AG09319 (cell line): ENCODE measurements around the gene ELMO1.

ENCODE experiments used
- DNase-seq: peaks from one replicate; pipeline ENCODE4 v3.0.0-alpha.2; 2010; ENCODE audit warnings: low read depth; ENCODE audit errors: extremely low read depth
- TF ChIP-seq, protein P1 (sequence below): IDR thresholded peaks from 2 replicates; pipeline ENCODE4 v1.5.1; 2011; ENCODE audit warnings: low read depth, mild to moderate bottlenecking, inconsistent platforms, low read length, moderate library complexity

Gene ELMO1

DNA sequence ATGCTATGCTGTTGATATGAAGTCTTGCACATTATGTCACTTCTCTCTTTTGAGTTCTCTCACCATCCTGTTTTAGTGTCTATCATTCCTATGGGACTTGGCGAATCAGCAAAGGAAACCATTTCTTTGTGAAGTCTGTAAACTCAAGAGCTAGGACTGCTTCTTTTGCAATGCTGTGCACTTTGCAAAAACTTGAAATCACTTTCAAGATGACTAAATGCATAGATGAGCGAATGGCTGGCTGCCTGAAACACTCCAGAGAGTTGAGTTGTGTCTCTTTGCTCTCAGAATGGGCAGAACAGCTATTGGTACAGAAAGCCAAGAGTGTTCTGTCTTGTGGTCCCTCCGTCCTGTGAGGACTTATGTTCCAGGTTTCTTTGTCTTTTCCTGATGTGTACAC lies 18.3 kb upstream of the ELMO1 start:
- DNase-seq: no peak
- TF ChIP-seq, protein P1, sequence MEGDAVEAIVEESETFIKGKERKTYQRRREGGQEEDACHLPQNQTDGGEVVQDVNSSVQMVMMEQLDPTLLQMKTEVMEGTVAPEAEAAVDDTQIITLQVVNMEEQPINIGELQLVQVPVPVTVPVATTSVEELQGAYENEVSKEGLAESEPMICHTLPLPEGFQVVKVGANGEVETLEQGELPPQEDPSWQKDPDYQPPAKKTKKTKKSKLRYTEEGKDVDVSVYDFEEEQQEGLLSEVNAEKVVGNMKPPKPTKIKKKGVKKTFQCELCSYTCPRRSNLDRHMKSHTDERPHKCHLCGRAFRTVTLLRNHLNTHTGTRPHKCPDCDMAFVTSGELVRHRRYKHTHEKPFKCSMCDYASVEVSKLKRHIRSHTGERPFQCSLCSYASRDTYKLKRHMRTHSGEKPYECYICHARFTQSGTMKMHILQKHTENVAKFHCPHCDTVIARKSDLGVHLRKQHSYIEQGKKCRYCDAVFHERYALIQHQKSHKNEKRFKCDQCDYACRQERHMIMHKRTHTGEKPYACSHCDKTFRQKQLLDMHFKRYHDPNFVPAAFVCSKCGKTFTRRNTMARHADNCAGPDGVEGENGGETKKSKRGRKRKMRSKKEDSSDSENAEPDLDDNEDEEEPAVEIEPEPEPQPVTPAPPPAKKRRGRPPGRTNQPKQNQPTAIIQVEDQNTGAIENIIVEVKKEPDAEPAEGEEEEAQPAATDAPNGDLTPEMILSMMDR: no peak

DNA sequence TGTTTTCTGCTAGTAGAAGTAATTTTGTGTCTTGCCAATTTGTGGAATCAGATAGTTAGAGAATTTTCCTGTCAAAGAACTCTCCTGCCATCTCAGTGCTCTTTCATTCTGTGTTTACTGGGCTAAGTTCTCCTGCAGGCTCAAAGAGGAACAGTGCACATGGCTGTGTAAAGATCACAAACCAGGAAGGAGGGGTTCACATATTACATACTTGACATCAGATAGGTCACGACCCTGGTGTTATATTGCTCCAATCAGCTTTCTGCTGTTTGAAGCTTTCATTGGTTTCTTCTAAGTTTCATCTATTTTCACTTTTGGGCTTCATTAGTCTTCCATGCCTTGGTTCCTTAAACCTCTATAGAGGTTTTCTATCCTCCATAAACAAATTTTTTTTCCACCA lies 13.5 kb upstream of the ELMO1 start:
- no peak for DNase-seq
- TF ChIP-seq, protein P1: no peak

DNA sequence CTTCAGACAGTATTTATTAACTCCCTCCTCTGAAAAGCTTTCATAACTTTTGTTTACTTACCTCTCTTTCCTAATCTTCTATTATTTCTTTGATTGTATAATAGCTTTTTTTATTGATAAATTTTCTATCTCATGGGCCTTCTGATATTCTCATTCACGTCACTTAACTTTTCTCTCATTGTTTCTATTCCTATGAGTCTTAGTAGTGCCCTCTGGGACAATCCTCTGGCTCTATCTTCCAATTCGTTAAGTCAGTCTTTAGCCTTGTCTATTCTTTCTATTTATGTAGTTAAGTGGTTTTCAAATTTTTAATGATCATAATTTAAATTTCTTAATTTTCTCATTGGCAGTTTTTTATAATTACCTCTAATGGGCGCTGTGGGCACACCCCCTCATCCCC lies 6.4 kb upstream of the ELMO1 start:
- no peak for DNase-seq
- TF ChIP-seq, protein P1: no peak

DNA sequence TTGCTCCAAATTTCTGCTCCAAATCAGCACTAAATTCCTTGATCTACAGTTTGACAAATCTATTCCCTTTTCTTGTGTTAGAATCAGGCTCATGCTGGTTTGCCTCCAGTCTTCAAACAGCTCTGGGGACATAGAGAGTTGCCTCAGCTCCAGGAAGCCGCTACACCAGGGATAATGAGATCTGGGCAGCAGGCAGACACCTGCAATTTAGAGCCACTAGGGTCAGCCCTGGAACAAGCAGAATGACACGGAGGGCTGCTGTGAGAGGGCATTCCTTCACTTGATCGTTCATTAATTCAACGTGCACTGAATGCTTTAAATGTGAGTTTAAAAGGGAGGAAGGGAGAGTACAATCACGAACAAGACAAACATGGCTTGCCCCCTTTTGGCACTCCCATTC lies 3.7 kb upstream of the ELMO1 start:
- DNase-seq: no peak
- TF ChIP-seq, protein P1: no peak

DNA sequence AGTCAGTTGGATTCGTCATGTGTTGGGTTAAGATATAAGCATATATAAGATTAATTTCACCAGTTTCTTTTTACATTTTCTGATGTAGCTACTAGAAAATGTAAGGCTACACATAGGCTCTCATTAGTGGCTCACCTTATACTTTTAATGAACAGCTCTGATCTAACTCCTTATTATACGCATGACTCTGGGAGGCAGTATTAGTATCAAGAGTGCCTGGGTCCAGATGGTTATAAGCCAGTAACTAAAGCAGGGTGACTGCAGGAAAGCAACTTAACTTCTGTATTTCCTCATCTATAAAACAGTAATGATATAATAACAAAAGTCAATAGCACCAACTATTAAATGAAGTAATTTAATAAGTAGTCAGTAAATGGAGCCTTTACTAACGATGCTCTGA lies 1.4 kb upstream of the ELMO1 start:
- TF ChIP-seq, protein P1: no peak
- DNase-seq: no peak

DNA sequence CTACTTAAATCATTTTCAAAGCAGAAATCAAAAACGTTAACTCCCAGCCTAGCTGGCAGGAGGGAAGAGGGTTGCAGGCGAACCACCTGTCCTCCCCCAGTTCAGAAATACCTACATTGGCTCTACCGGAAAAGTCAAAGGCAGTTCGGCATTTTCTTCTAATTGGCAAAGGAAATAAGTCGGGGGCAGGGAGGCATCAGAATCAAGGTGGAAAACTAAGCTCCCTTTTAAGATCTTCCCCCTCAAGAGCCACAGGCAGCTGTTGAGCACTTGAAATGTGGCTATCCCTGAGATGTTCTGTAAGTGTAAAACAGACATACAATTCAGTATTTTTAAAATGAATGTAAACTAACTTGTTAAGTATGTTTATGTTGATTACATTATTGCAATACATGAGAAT lies 957 bp upstream of the ELMO1 start:
- TF ChIP-seq, protein P1: no peak
- DNase-seq: no peak

DNA sequence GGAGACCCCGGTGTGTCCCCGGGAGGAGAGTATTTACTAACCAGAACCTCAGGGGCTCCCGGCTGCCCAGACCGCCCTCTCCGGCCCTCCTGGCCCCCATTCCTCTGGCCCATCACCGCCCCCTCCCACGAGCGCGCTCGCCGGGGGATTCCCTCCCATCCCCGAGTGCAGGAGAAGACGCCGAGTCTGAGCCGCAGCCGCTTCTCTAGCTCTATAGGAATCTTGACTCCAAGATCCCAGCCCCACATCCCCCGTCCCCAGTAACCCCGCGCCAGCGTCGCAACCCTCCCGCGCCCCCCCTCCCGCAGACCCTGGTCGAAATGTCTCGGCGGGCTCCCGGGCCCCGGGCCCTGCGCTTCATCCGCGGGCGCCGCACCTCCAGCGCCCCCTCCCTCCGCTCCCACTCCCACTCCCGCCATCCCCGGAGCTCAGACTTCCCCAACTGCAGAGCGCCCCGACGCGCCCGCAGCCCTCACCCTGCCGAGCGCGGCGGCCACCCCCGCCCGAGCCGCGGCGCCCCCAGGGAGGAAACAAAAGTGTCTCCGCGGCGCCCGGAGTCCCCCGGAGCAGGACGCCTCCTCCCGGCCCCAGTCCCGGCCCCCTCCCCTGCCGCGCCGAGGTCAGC lies 541 bp downstream of the ELMO1 start:
- TF ChIP-seq, protein P1: no peak
- DNase-seq: no peak
